ENCODE results near the gene SMARCB1.
A peak's percentile ranks its signal among the peaks of the same experiment; 100 is the strongest.

SMARCB1 gene

GRCh38 chr22:23835484-23836144 is 48.8 kb downstream of the SMARCB1 start:
- H3K4me3 Mint-ChIP-seq: no peak overlapping the region
- H3K27me3 Mint-ChIP-seq: no peaks in the 10 kb centered on the region
- peaks cover 57% of the 10 kb centered on the region for H3K4me1 Mint-ChIP-seq
- no peaks in the 10 kb centered on the region for H3K9me3 Mint-ChIP-seq
- peaks cover 18% of the 10 kb centered on the region for H3K36me3 Mint-ChIP-seq
- ATAC-seq: no peak
- H3K27ac Mint-ChIP-seq: peak overlapping the region; percentile 88

- H3K4me3 Mint-ChIP-seq: peak overlapping the region; percentile 45
- ATAC-seq: no peak
- H3K27ac Mint-ChIP-seq: peak overlapping the region; percentile 88
- H3K36me3 Mint-ChIP-seq: peaks cover 12% of the 10 kb centered on the region
- H3K9me3 Mint-ChIP-seq: no peaks in the 10 kb centered on the region
- no peaks in the 10 kb centered on the region for H3K27me3 Mint-ChIP-seq
- H3K4me1 Mint-ChIP-seq: peaks cover 63% of the 10 kb centered on the region
Measured at GRCh38 chr22:23836281-23836680, 49.5 kb downstream of the SMARCB1 start.

GRCh38 chr22:23836692-23837495 is 50.1 kb downstream of the SMARCB1 start:
- H3K36me3 Mint-ChIP-seq: peaks cover 12% of the 10 kb centered on the region
- H3K27ac Mint-ChIP-seq: peak overlapping the region; percentile 88
- peak overlapping the region; percentile 89 for H3K4me3 Mint-ChIP-seq
- no peaks in the 10 kb centered on the region for H3K27me3 Mint-ChIP-seq
- H3K4me1 Mint-ChIP-seq: peaks cover 69% of the 10 kb centered on the region
- ATAC-seq: no peak
- H3K9me3 Mint-ChIP-seq: no peaks in the 10 kb centered on the region

- H3K36me3 Mint-ChIP-seq: peaks cover 7% of the 10 kb centered on the region
- no peaks in the 10 kb centered on the region for H3K9me3 Mint-ChIP-seq
- no peaks in the 10 kb centered on the region for H3K27me3 Mint-ChIP-seq
- H3K4me1 Mint-ChIP-seq: peaks cover 64% of the 10 kb centered on the region
- H3K4me3 Mint-ChIP-seq: peak overlapping the region; percentile 89
- ATAC-seq: no peak
- H3K27ac Mint-ChIP-seq: peak overlapping the region; percentile 88
Measured at GRCh38 chr22:23837496-23837859, 50.7 kb downstream of the SMARCB1 start.

GRCh38 chr22:23837911-23838680 is 51.3 kb downstream of the SMARCB1 start:
- peaks cover 70% of the 10 kb centered on the region for H3K4me1 Mint-ChIP-seq

GRCh38 chr22:23838681-23839468 is 52.1 kb downstream of the SMARCB1 start, which contains the start of gene DERL3:
Gene DERL3 (minus strand): TSS chr22:23839006. CDS start chr22:23838987, 19 bp downstream.
- Mint-ChIP-seq H3K27ac (peak within 1 kb of the TSS; percentile 88), H3K9me3 (no peaks in the 10 kb centered on the region), H3K36me3 (peaks cover 7% of the 10 kb centered on the region), H3K4me1 (peaks cover 76% of the 10 kb centered on the region), H3K27me3 (no peaks in the 10 kb centered on the region), H3K4me3 (peak within 1 kb of the TSS; percentile 89)
- peak; percentile 92 for ATAC-seq

More at GRCh38 chr22:23837911-23838680, 51.3 kb downstream of the SMARCB1 start:
- Mint-ChIP-seq H3K4me3 (peak overlapping the region; percentile 89), H3K36me3 (peaks cover 7% of the 10 kb centered on the region), H3K9me3 (no peaks in the 10 kb centered on the region), H3K27ac (peak overlapping the region; percentile 88), H3K27me3 (no peaks in the 10 kb centered on the region)
- peak; percentile 70 for ATAC-seq

- H3K4me3 Mint-ChIP-seq: peak overlapping the region; percentile 34
- H3K36me3 Mint-ChIP-seq: peaks cover 7% of the 10 kb centered on the region
- no peak for ATAC-seq
- H3K27me3 Mint-ChIP-seq: no peaks in the 10 kb centered on the region
- H3K9me3 Mint-ChIP-seq: no peaks in the 10 kb centered on the region
- H3K27ac Mint-ChIP-seq: peak overlapping the region; percentile 88
- H3K4me1 Mint-ChIP-seq: peaks cover 83% of the 10 kb centered on the region
Measured at GRCh38 chr22:23840026-23840425, 53.3 kb downstream of the SMARCB1 start.

- Mint-ChIP-seq H3K4me1 (peaks cover 83% of the 10 kb centered on the region), H3K36me3 (no peaks in the 10 kb centered on the region), H3K27ac (peak overlapping the region; percentile 88), H3K4me3 (no peak overlapping the region), H3K27me3 (no peaks in the 10 kb centered on the region), H3K9me3 (no peaks in the 10 kb centered on the region)
- no peak for ATAC-seq
Measured at GRCh38 chr22:23841292-23841691, 54.5 kb downstream of the SMARCB1 start.

- H3K27ac Mint-ChIP-seq: peak overlapping the region; percentile 88
- no peak for ATAC-seq
- H3K9me3 Mint-ChIP-seq: no peaks in the 10 kb centered on the region
- no peaks in the 10 kb centered on the region for H3K36me3 Mint-ChIP-seq
- H3K4me3 Mint-ChIP-seq: no peak overlapping the region
- no peaks in the 10 kb centered on the region for H3K27me3 Mint-ChIP-seq
- H3K4me1 Mint-ChIP-seq: peaks cover 83% of the 10 kb centered on the region
Measured at GRCh38 chr22:23841736-23842445, 55.1 kb downstream of the SMARCB1 start.

- H3K9me3 Mint-ChIP-seq: no peaks in the 10 kb centered on the region
- H3K27me3 Mint-ChIP-seq: no peaks in the 10 kb centered on the region
- peaks cover 83% of the 10 kb centered on the region for H3K4me1 Mint-ChIP-seq
- no peaks in the 10 kb centered on the region for H3K36me3 Mint-ChIP-seq
- H3K4me3 Mint-ChIP-seq: no peak overlapping the region
- ATAC-seq: no peak
- peak overlapping the region; percentile 90 for H3K27ac Mint-ChIP-seq
Measured at GRCh38 chr22:23842599-23842998, 55.8 kb downstream of the SMARCB1 start.

GRCh38 chr22:23844739-23845202 is 58.0 kb downstream of the SMARCB1 start:
- Mint-ChIP-seq H3K4me1 (peaks cover 84% of the 10 kb centered on the region), H3K27ac (peak overlapping the region; percentile 90), H3K36me3 (no peaks in the 10 kb centered on the region), H3K27me3 (no peaks in the 10 kb centered on the region), H3K9me3 (no peaks in the 10 kb centered on the region), H3K4me3 (peak overlapping the region; percentile 64)
- no peak for ATAC-seq

GRCh38 chr22:23845265-23846080 is 58.7 kb downstream of the SMARCB1 start:
- no peaks in the 10 kb centered on the region for H3K9me3 Mint-ChIP-seq
- H3K36me3 Mint-ChIP-seq: no peaks in the 10 kb centered on the region
- peak overlapping the region; percentile 0 for H3K4me3 Mint-ChIP-seq
- peaks cover 86% of the 10 kb centered on the region for H3K4me1 Mint-ChIP-seq
- no peak for ATAC-seq
- peak overlapping the region; percentile 90 for H3K27ac Mint-ChIP-seq
- no peaks in the 10 kb centered on the region for H3K27me3 Mint-ChIP-seq

- H3K4me1 Mint-ChIP-seq: peaks cover 87% of the 10 kb centered on the region
- H3K27ac Mint-ChIP-seq: peak overlapping the region; percentile 90
- no peak overlapping the region for H3K4me3 Mint-ChIP-seq
- H3K9me3 Mint-ChIP-seq: no peaks in the 10 kb centered on the region
- H3K36me3 Mint-ChIP-seq: no peaks in the 10 kb centered on the region
- H3K27me3 Mint-ChIP-seq: no peaks in the 10 kb centered on the region
- no peak for ATAC-seq
Measured at GRCh38 chr22:23846081-23846469, 59.3 kb downstream of the SMARCB1 start.
